ENCODE results near the gene UBE2I. TPM values are rescaled to one million over a fixed set of nuclear protein-coding genes. Genes with fewer than 3 reads are reported as not detected.

The UBE2I gene
- total RNA-seq, 4 donors from 2014 or later, result 55.4 to 110 (median 58.5) TPM

- WGBS, 2 donors (ENCODE audit: low coverage in 1 of 2), result 42% methylated on average over 18 of the region's 35 CpGs; no CpG with 5 or more reads in 1 of the 2 donors
- Histone ChIP-seq H3K36me3 (peaks cover 0 to 26% (median 9%) of the 10 kb centered on the region in 4 donors), H3K4me3 (peak overlapping the region in 2 of 4 donors; percentile 80 to 91), H3K27ac (peak overlapping the region; percentile 49 to 99 (median 97)), H3K9me3 (no peaks in the 10 kb centered on the region), H3K27me3 (no peaks in the 10 kb centered on the region), H3K4me1 (peaks cover 21 to 32% (median 30%) of the 10 kb centered on the region in 4 donors)
- in situ Hi-C loops (cut with MboI; ENCODE audit: low pct_ligation_motif_present in 1 of 4, low pct_unique_long_range_greater_than_20kb in 1 of 4, low sequenced_read_pairs in 3 of 4) (no loop called here), intact Hi-C loops (cut with DNase I; ENCODE audit: low total_unique reads) (no loop called here)
- TF ChIP-seq CTCF (IDR thresholded peaks at IDR 0.05), result no peak
- no peak for TF ChIP-seq EP300 (IDR thresholded peaks at IDR 0.05; ENCODE audit: low read depth)
- TF ChIP-seq POLR2A (IDR thresholded peaks at IDR 0.05), result no peak
- no peak for TF ChIP-seq POLR2AphosphoS5 (IDR thresholded peaks at IDR 0.05)
- no peak for DNase-seq
Observed at GRCh38 chr16:1311738-1312466, 2.5 kb downstream of the UBE2I start.

- DNase-seq, result no peak
- Histone ChIP-seq H3K36me3 (peaks cover 0 to 31% (median 12%) of the 10 kb centered on the region in 4 donors), H3K27me3 (no peaks in the 10 kb centered on the region), H3K27ac (no peak overlapping the region), H3K4me1 (peaks cover 21 to 32% (median 30%) of the 10 kb centered on the region in 4 donors), H3K4me3 (peak overlapping the region in 1 of 4 donors; percentile 91), H3K9me3 (no peaks in the 10 kb centered on the region)
- no peak for TF ChIP-seq EP300 (IDR thresholded peaks at IDR 0.05; ENCODE audit: low read depth)
- TF ChIP-seq POLR2AphosphoS5 (IDR thresholded peaks at IDR 0.05), result no peak
- TF ChIP-seq CTCF (IDR thresholded peaks at IDR 0.05), result no peak
- TF ChIP-seq POLR2A (IDR thresholded peaks at IDR 0.05), result no peak
- intact Hi-C loops (cut with DNase I; ENCODE audit: low total_unique reads), result no loop called here
- in situ Hi-C loops (cut with MboI; ENCODE audit: low pct_ligation_motif_present in 1 of 4, low pct_unique_long_range_greater_than_20kb in 1 of 4, low sequenced_read_pairs in 3 of 4), result no loop called here
- 77% methylated on average over 16 of the region's 16 CpGs; no CpG with 5 or more reads in 1 of the 2 donors for WGBS, 2 donors (ENCODE audit: low coverage in 1 of 2)
Observed at GRCh38 chr16:1312467-1312816, 3.0 kb downstream of the UBE2I start.

- no peaks in the 10 kb centered on the region for H3K27me3 ChIP-seq
- no peak overlapping the region for H3K27ac ChIP-seq
- DNase-seq, result no peak
- intact Hi-C loops (cut with DNase I; ENCODE audit: low total_unique reads) (no loop called here), in situ Hi-C loops (cut with MboI; ENCODE audit: low pct_ligation_motif_present in 1 of 4, low pct_unique_long_range_greater_than_20kb in 1 of 4, low sequenced_read_pairs in 3 of 4) (no loop called here)
- TF ChIP-seq POLR2AphosphoS5 (IDR thresholded peaks at IDR 0.05), result no peak
- TF ChIP-seq CTCF (IDR thresholded peaks at IDR 0.05), result no peak
- H3K36me3 ChIP-seq, result peaks cover 0 to 36% (median 14%) of the 10 kb centered on the region in 4 donors
- no peak overlapping the region for H3K4me3 ChIP-seq
- WGBS, 2 donors (ENCODE audit: low coverage in 1 of 2), result 90% methylated on average over 14 of the region's 15 CpGs; no CpG with 5 or more reads in 1 of the 2 donors
- no peaks in the 10 kb centered on the region for H3K9me3 ChIP-seq
- peaks cover 21 to 32% (median 30%) of the 10 kb centered on the region in 4 donors for H3K4me1 ChIP-seq
Observed at GRCh38 chr16:1312903-1313302, 3.5 kb downstream of the UBE2I start.

GRCh38 chr16:1313721-1314369, 4.4 kb downstream of the UBE2I start:
- no peak for DNase-seq
- peaks cover 17 to 32% (median 30%) of the 10 kb centered on the region in 4 donors for H3K4me1 ChIP-seq
- intact Hi-C loops (cut with DNase I; ENCODE audit: low total_unique reads) (no loop called here), in situ Hi-C loops (cut with MboI; ENCODE audit: low pct_ligation_motif_present in 1 of 4, low pct_unique_long_range_greater_than_20kb in 1 of 4, low sequenced_read_pairs in 3 of 4) (no loop called here)
- no peak overlapping the region for H3K27ac ChIP-seq
- TF ChIP-seq EP300 (IDR thresholded peaks at IDR 0.05; ENCODE audit: low read depth), result no peak
- TF ChIP-seq CTCF (IDR thresholded peaks at IDR 0.05), result no peak
- no peak for TF ChIP-seq POLR2A (IDR thresholded peaks at IDR 0.05)
- TF ChIP-seq POLR2AphosphoS5 (IDR thresholded peaks at IDR 0.05), result no peak
- no peaks in the 10 kb centered on the region for H3K27me3 ChIP-seq
- peaks cover 0 to 45% (median 19%) of the 10 kb centered on the region in 4 donors for H3K36me3 ChIP-seq
- H3K9me3 ChIP-seq, result no peaks in the 10 kb centered on the region
- no peak overlapping the region for H3K4me3 ChIP-seq
- WGBS, 2 donors (ENCODE audit: low coverage in 1 of 2), result 78 to 91% methylated on average over 8 to 37 of the region's 38 CpGs

Measured in transverse colon (tissue), 4 donors.